WTC11 (cell line): Measurements from ENCODE around the gene CACNB1. TPM values are rescaled to one million over a fixed set of nuclear protein-coding genes. Genes with fewer than 3 reads are reported as not detected.

Experiments used
- ATAC-seq: fragments of 200-7000 bp; cut with Tn5 transposase; 2 replicates; pipeline ENCODE4 v1.10.0; 2021; ENCODE audit warnings: mild to moderate bottlenecking, moderate library complexity
- CTCF ChIA-PET: fragments of 300-600 bp; sonication (Branson Sonifier 250); formaldehyde crosslinking; loops from one replicate; lab custom pipeline; 2021; ENCODE audit warnings: antibody characterized with exemption; lab: Charles Lee
- POLR2A ChIA-PET: fragments of 350-600 bp; sonication (Branson Sonifier 250); formaldehyde crosslinking; loops from one replicate; lab custom pipeline; 2021; ENCODE audit warnings: antibody characterized with exemption; lab: Charles Lee
- DNase-seq: peaks from one replicate; pipeline ENCODE4 v3.0.0; 2021; ENCODE audit warnings: low spot score
- H3K27ac Mint-ChIP-seq: 2 replicates; pipeline ENCODE4 v1.8.0; 2021; ENCODE audit warnings: mixed read lengths
- H3K27me3 Mint-ChIP-seq: 2 replicates; pipeline ENCODE4 v1.8.0; 2021; ENCODE audit warnings: low read depth, mild to moderate bottlenecking, moderate library complexity, mixed read lengths
- H3K36me3 Mint-ChIP-seq: 2 replicates; pipeline ENCODE4 v1.8.0; 2021; ENCODE audit warnings: mixed read lengths
- H3K4me1 Mint-ChIP-seq: 2 replicates; pipeline ENCODE4 v1.8.0; 2022; ENCODE audit warnings: mixed read lengths
- H3K4me3 Mint-ChIP-seq: 2 replicates; pipeline ENCODE4 v1.8.0; 2021; ENCODE audit warnings: mild to moderate bottlenecking, moderate library complexity, mixed read lengths
- H3K9me3 Mint-ChIP-seq: 2 replicates; pipeline ENCODE4 v1.8.0; 2021; ENCODE audit warnings: mixed read lengths
- CDX4 ChIP-seq: fragments of 250-450 bp; sonication (Bioruptor Pico); IDR thresholded peaks from 2 replicates; pipeline ENCODE4 v1.9.0; 2021; ENCODE audit warnings: moderate library complexity, mild to moderate bottlenecking, inconsistent platforms, borderline replicate concordance
- ETV6 ChIP-seq: sonication (generic); formaldehyde crosslinking; IDR thresholded peaks from 2 replicates; pipeline ENCODE4 v1.8.1; 2022; ENCODE audit warnings: mild to moderate bottlenecking, missing genetic modification reagents
- FOXP4 ChIP-seq: sonication (generic); formaldehyde crosslinking; IDR thresholded peaks from 2 replicates; pipeline ENCODE4 v1.8.0; 2022; ENCODE audit warnings: mild to moderate bottlenecking, missing genetic modification reagents
- GABPB1 ChIP-seq: sonication (generic); formaldehyde crosslinking; IDR thresholded peaks from 2 replicates; pipeline ENCODE4 v1.8.1; 2023; ENCODE audit warnings: mild to moderate bottlenecking, missing genetic modification reagents
- MLX ChIP-seq: sonication (generic); formaldehyde crosslinking; IDR thresholded peaks from 2 replicates; pipeline ENCODE4 v1.8.1; 2023; ENCODE audit warnings: mild to moderate bottlenecking, missing genetic modification reagents, moderate library complexity
- MXD4 ChIP-seq: fragments of 250-450 bp; sonication (Bioruptor Pico); IDR thresholded peaks from 2 replicates; pipeline ENCODE4 v1.8.0; 2021; ENCODE audit warnings: mild to moderate bottlenecking, moderate library complexity, borderline replicate concordance
- NFATC4 ChIP-seq: fragments of 250-450 bp; sonication (Bioruptor Pico); IDR thresholded peaks from 2 replicates; pipeline ENCODE4 v1.9.0; 2021; ENCODE audit warnings: mild to moderate bottlenecking
- NFYB ChIP-seq: sonication (generic); formaldehyde crosslinking; conservative IDR thresholded peaks from 2 replicates; pipeline ENCODE4 v1.8.0; 2022; ENCODE audit warnings: low read depth, missing genetic modification reagents
- PRDM15 ChIP-seq: sonication (generic); formaldehyde crosslinking; IDR thresholded peaks from 2 replicates; pipeline ENCODE4 v1.8.0; 2022; ENCODE audit warnings: missing genetic modification reagents
- SMAD3 ChIP-seq: sonication (generic); formaldehyde crosslinking; IDR thresholded peaks from 2 replicates; pipeline ENCODE4 v1.8.0; 2022; ENCODE audit warnings: missing genetic modification reagents, mild to moderate bottlenecking, borderline replicate concordance
- SMAD4 ChIP-seq: sonication (generic); formaldehyde crosslinking; IDR thresholded peaks from 2 replicates; pipeline ENCODE4 v1.8.0; 2022; ENCODE audit warnings: mild to moderate bottlenecking, missing genetic modification reagents
- STAT6 ChIP-seq: sonication (generic); formaldehyde crosslinking; conservative IDR thresholded peaks from 2 replicates; pipeline ENCODE4 v1.8.1; 2023; ENCODE audit warnings: mild to moderate bottlenecking, low read depth, missing genetic modification reagents, moderate library complexity
- ZNF232 ChIP-seq: sonication (generic); formaldehyde crosslinking; IDR thresholded peaks from 2 replicates; pipeline ENCODE4 v1.8.0; 2022; ENCODE audit warnings: mild to moderate bottlenecking, missing genetic modification reagents
- ZNF416 ChIP-seq: fragments of 250-450 bp; sonication (Bioruptor Pico); IDR thresholded peaks from 2 replicates; pipeline ENCODE4 v1.9.0; 2021; ENCODE audit warnings: mild to moderate bottlenecking, inconsistent platforms
- total RNA-seq: library from RNA; stranded (reverse); gene quantifications from 3 replicates; pipeline ENCODE4 v1.2.3, GENCODE V29; 2021
- TF ChIP-seq, protein P1 (sequence below): sonication (generic); formaldehyde crosslinking; IDR thresholded peaks from 2 replicates; pipeline ENCODE4 v1.8.1; 2023; ENCODE audit warnings: mild to moderate bottlenecking, moderate library complexity, missing genetic modification reagents
- TF ChIP-seq, protein P2 (sequence below): sonication (generic); formaldehyde crosslinking; IDR thresholded peaks from 2 replicates; pipeline ENCODE4 v1.8.1; 2022; ENCODE audit warnings: mild to moderate bottlenecking, moderate library complexity, missing genetic modification reagents

Gene CACNB1
- total RNA-seq, 1 experiment from 2014 or later, result 17.0 TPM

DNA sequence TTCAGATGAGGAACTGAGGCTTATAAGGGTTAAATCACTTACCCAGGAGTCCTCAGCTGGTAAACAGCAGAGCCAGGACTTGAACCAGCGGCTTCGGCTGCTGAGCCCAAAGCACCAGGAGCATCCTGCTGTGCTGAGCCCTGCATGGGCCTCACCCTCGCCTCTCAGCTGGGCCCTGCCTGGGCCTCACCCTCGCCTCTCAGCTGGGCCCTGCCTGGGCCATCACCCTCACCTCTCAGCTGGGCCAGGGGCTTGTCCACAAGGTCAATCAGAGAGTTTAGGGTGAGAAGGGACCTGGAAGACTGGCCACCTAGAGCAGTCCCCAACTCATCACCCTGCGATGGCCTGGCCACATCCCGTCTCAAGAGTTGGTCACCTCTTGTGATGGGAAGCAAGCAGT lies 24.1 kb upstream of the CACNB1 start (continued):
- no peak for TF ChIP-seq CDX4 (CRISPR knock-in tag)
- no peak for TF ChIP-seq MXD4 (CRISPR knock-in tag)
- TF ChIP-seq ETV6 (CRISPR knock-in tag), result no peak
- TF ChIP-seq, protein P1, sequence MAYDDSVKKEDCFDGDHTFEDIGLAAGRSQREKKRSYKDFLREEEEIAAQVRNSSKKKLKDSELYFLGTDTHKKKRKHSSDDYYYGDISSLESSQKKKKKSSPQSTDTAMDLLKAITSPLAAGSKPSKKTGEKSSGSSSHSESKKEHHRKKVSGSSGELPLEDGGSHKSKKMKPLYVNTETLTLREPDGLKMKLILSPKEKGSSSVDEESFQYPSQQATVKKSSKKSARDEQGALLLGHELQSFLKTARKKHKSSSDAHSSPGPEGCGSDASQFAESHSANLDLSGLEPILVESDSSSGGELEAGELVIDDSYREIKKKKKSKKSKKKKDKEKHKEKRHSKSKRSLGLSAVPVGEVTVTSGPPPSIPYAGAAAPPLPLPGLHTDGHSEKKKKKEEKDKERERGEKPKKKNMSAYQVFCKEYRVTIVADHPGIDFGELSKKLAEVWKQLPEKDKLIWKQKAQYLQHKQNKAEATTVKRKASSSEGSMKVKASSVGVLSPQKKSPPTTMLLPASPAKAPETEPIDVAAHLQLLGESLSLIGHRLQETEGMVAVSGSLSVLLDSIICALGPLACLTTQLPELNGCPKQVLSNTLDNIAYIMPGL (CRISPR knock-in tag), result no peak
- TF ChIP-seq, protein P2, sequence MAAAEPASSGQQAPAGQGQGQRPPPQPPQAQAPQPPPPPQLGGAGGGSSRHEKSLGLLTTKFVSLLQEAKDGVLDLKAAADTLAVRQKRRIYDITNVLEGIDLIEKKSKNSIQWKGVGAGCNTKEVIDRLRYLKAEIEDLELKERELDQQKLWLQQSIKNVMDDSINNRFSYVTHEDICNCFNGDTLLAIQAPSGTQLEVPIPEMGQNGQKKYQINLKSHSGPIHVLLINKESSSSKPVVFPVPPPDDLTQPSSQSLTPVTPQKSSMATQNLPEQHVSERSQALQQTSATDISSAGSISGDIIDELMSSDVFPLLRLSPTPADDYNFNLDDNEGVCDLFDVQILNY (CRISPR knock-in tag), result no peak
- TF ChIP-seq ZNF416 (CRISPR knock-in tag), result no peak
- TF ChIP-seq PRDM15 (CRISPR knock-in tag), result no peak
- TF ChIP-seq NFYB, result no peak

DNA sequence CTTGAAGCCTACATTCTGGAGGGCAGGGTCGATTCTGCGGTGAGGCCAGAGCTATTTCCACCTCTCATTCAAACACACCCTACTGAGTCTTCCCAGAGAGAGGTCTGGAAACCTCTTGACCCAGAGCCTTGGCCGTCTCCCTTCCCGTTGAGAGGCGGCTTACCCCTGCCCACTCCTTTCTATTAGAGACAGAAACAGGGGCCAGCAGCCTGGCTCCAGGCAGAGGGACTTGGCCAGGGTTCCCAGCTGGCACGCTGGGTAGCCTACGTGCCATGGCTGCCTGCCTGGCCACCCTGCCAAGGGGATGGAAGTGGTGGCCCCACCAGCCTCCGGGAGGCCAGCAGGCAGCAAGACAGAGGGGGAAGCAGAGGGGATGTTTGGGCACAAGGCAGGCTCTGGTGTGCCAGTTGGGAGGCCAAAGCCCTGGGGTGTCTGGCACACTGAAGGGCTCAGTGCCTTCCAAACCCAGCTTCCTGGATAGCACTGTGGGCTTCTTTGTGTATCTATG lies 22.2 kb upstream of the CACNB1 start:
- no peaks in the 10 kb centered on the region for H3K9me3 Mint-ChIP-seq
- ChIA-PET POLR2A (no interaction called here), CTCF (interaction anchor here (0.9 to 3.3 kb wide), 7 partner anchors 12 to 45 kb away, joined by 3 to 44 read pairs (median 4); no protein-coding TSS in a partner anchor)
- H3K27me3 Mint-ChIP-seq, result peaks cover 67% of the 10 kb centered on the region
- H3K27ac Mint-ChIP-seq, result no peak overlapping the region
- no peak overlapping the region for H3K4me3 Mint-ChIP-seq
- ATAC-seq (no peak), DNase-seq (no peak)
- H3K4me1 Mint-ChIP-seq, result peaks cover 16% of the 10 kb centered on the region
- no peaks in the 10 kb centered on the region for H3K36me3 Mint-ChIP-seq
- TF ChIP-seq FOXP4 (CRISPR knock-in tag) (no peak), MLX (no peak), NFATC4 (CRISPR knock-in tag) (no peak), STAT6 (CRISPR knock-in tag) (no peak), SMAD4 (CRISPR knock-in tag) (no peak), GABPB1 (CRISPR knock-in tag) (no peak), ZNF232 (CRISPR knock-in tag) (no peak), SMAD3 (CRISPR knock-in tag) (no peak)
